Progenitor cell of endocrine pancreas (in vitro differentiated cells): Measurements from ENCODE around the gene ZNF512. TPM values are rescaled to one million over a fixed set of nuclear protein-coding genes. Genes with fewer than 3 reads are reported as not detected.
"Not testable (repeated sequence)": the region's sequence is repeated elsewhere in the genome, so short reads cannot be mapped to it uniquely, and the experiment has no call there.

Source experiments
- DNase-seq: peaks from one replicate; pipeline ENCODE4 v3.0.0; 2021; ENCODE audit warnings: low spot score; ENCODE audit not compliant: unreplicated experiment
- H3K27ac Mint-ChIP-seq: 2 replicates; pipeline ENCODE4 v1.8.0; 2021; ENCODE audit warnings: mild to moderate bottlenecking, moderate library complexity, mixed read lengths
- H3K27me3 Mint-ChIP-seq: 2 replicates; pipeline ENCODE4 v1.8.0; 2021; ENCODE audit warnings: mixed read lengths
- H3K36me3 Mint-ChIP-seq: 2 replicates; pipeline ENCODE4 v1.8.0; 2022; ENCODE audit warnings: mixed read lengths; ENCODE audit not compliant: insufficient read depth
- H3K4me1 Mint-ChIP-seq: 2 replicates; pipeline ENCODE4 v1.8.0; 2021; ENCODE audit warnings: low read depth, mixed read lengths
- H3K4me3 Mint-ChIP-seq: 2 replicates; pipeline ENCODE4 v1.8.0; 2021; ENCODE audit warnings: low read depth, mild to moderate bottlenecking, moderate library complexity, mixed read lengths
- H3K9me3 Mint-ChIP-seq: 2 replicates; pipeline ENCODE4 v1.8.0; 2021; ENCODE audit warnings: low read depth, mixed read lengths
- CTCF ChIP-seq: fragments of 200-600 bp; sonication (generic); IDR thresholded peaks from one replicate; pipeline ENCODE4 v1.5.0; 2021; ENCODE audit warnings: antibody characterized with exemption, mild to moderate bottlenecking; ENCODE audit not compliant: unreplicated experiment
- total RNA-seq: library from RNA; stranded (reverse); gene quantifications from 2 replicates; pipeline ENCODE4 v1.2.1, GENCODE V29; 2021

ZNF512 gene
- total RNA-seq, 1 donor from 2014 or later, result 60.9 TPM

DNA sequence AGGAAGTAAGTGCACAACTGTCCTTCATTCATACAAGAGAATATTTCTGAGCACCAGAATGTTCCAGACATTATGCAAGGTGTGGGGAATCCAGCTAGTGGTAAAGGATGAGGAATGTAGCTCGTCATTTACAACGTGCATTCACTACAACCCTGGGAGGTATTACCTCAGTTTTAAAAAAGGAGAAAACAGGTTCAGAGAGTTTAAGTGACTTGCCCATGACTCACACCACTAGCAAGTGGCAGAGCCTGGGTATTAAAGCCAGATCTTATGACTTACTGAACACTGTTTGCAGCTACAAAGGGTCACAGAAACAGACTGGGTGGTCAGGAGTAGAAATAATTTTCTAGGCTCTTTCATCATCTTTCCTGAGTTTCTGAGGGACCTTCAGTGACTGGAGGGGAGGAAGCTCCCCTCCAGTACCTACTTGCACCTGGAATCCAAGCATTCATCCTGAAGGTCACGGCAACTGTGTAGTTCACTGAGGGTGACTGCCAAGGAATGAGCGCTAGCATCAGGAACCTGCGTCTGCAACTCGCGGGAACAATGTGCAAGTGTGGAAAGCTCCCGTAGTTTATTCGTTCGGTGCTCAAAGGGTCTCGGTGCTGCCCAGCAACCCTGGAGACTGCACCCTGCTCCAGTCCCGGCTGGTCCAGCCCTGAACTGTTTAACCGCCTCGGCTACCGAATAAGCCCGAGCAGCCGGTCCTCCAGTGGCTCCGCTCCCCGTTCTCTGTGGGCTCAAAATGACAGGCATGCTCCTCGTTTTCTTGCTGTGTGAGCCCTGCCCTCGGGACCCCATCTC is 45.3 kb downstream of the ZNF512 start:
- DNase-seq, result peak; percentile 11

GRCh38 chr2:27628767-27629709 is 46.2 kb downstream of the ZNF512 start, which contains the start of the genes CCDC121 and GPN1:
TSS of gene CCDC121 (minus strand) at chr2:27629012. CDS start at chr2:27627799, 1,213 bp downstream.
TSS of gene GPN1 (plus strand) at chr2:27629050. CDS start at chr2:27629059, 9 bp downstream.
- Mint-ChIP-seq H3K27me3 (no peaks in the 10 kb centered on the region), H3K27ac (peak within 1 kb of the TSS; percentile 58), H3K4me3 (no peak within 1 kb of the TSS), H3K36me3 (peaks cover 3% of the 10 kb centered on the region), H3K4me1 (peaks cover 5% of the 10 kb centered on the region), H3K9me3 (no peaks in the 10 kb centered on the region)
- DNase-seq, result peak; percentile 45
- TF ChIP-seq CTCF, result no peak

More for the DNA sequence above, 45.3 kb downstream of the ZNF512 start:
- Mint-ChIP-seq H3K4me1 (peaks cover 5% of the 10 kb centered on the region), H3K36me3 (peaks cover 5% of the 10 kb centered on the region), H3K9me3 (no peaks in the 10 kb centered on the region), H3K27me3 (no peaks in the 10 kb centered on the region), H3K4me3 (no peak overlapping the region), H3K27ac (peak overlapping the region; percentile 58)
- no peak for TF ChIP-seq CTCF

- peaks cover 10% of the 10 kb centered on the region for H3K36me3 Mint-ChIP-seq
- H3K9me3 Mint-ChIP-seq, H3K27me3 Mint-ChIP-seq, H3K4me3 Mint-ChIP-seq, H3K4me1 Mint-ChIP-seq, H3K27ac Mint-ChIP-seq, DNase-seq: not testable (repeated sequence)
These were observed 47.4 kb downstream of the ZNF512 start for GRCh38 chr2:27630257-27630656.

DNA sequence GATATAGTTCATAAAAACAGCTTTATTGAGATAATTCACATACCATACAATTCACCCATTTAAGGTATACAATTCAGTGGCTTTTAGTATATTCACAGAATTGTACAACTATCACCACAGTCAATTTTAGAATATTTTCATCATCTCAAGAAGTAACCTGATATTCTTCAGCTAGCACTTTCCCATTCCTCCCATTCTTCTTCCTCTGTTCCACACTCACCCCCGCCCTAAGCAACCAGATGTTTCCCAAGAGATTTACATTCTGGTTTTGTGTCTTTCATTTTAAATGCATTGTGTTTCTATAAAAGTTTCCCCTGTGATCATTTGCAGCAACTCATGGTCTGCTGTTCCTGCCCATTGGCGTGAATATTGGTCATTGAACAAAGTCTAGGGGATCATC is 51.4 kb downstream of the ZNF512 start:
- Mint-ChIP-seq H3K27ac (no peak overlapping the region), H3K27me3 (no peaks in the 10 kb centered on the region), H3K4me1 (no peaks in the 10 kb centered on the region), H3K36me3 (peaks cover 22% of the 10 kb centered on the region), H3K9me3 (no peaks in the 10 kb centered on the region), H3K4me3 (no peak overlapping the region)
- TF ChIP-seq CTCF, result no peak
- no peak for DNase-seq

GRCh38 chr2:27636766-27637165 is 53.9 kb downstream of the ZNF512 start:
- DNase-seq, result no peak
- Mint-ChIP-seq H3K27me3 (no peaks in the 10 kb centered on the region), H3K27ac (no peak overlapping the region), H3K9me3 (no peaks in the 10 kb centered on the region), H3K36me3 (peaks cover 27% of the 10 kb centered on the region), H3K4me3 (no peak overlapping the region), H3K4me1 (no peaks in the 10 kb centered on the region)
- no peak for TF ChIP-seq CTCF
